HepG2 (cell line): Measurements from ENCODE around the gene HEXD. TPM values are rescaled to one million over a fixed set of nuclear protein-coding genes. Genes with fewer than 3 reads are reported as not detected.

ENCODE experiments used
- FOXM1 ChIP-seq: sonication (generic); formaldehyde crosslinking; IDR thresholded peaks from 2 replicates; pipeline ENCODE4 v1.5.0; 2020; ENCODE audit warnings: missing genetic modification reagents
- GATAD1 ChIP-seq: IDR thresholded peaks from 2 replicates; pipeline ENCODE4 v1.6.1; 2016; ENCODE audit warnings: missing genetic modification reagents, missing compliant biosample characterization
- GMEB1 ChIP-seq: sonication (generic); formaldehyde crosslinking; IDR thresholded peaks from 2 replicates; pipeline ENCODE4 v1.5.1; 2020; ENCODE audit warnings: missing genetic modification reagents, mild to moderate bottlenecking, borderline replicate concordance
- MED1 ChIP-seq: sonication (generic); formaldehyde crosslinking; IDR thresholded peaks from 2 replicates; pipeline ENCODE4 v1.4.0; 2020; ENCODE audit warnings: missing genetic modification reagents
- PREB ChIP-seq: sonication (generic); formaldehyde crosslinking; IDR thresholded peaks from 2 replicates; pipeline ENCODE4 v1.4.0; 2020; ENCODE audit warnings: missing genetic modification reagents
- WIZ ChIP-seq: sonication (generic); formaldehyde crosslinking; IDR thresholded peaks from 2 replicates; pipeline ENCODE4 v1.5.1; 2020; ENCODE audit warnings: mild to moderate bottlenecking, missing genetic modification reagents
- ZBTB43 ChIP-seq: sonication (generic); formaldehyde crosslinking; conservative IDR thresholded peaks from 2 replicates; pipeline ENCODE4 v1.4.0; 2020; ENCODE audit warnings: missing genetic modification reagents
- ZFP90 ChIP-seq: sonication (generic); formaldehyde crosslinking; IDR thresholded peaks from 2 replicates; pipeline ENCODE4 v1.8.0; 2022; ENCODE audit warnings: missing genetic modification reagents, mild to moderate bottlenecking, inconsistent platforms, borderline replicate concordance
- ZNF143 ChIP-seq: sonication (generic); formaldehyde crosslinking; IDR thresholded peaks from 2 replicates; pipeline ENCODE4 v1.4.0; 2020; ENCODE audit warnings: missing genetic modification reagents
- ZNF547 ChIP-seq: sonication (generic); formaldehyde crosslinking; IDR thresholded peaks from 2 replicates; pipeline ENCODE4 v1.5.1; 2020; ENCODE audit warnings: mild to moderate bottlenecking, missing genetic modification reagents
- ZNF563 ChIP-seq: sonication (generic); formaldehyde crosslinking; IDR thresholded peaks from 2 replicates; pipeline ENCODE4 v1.8.0; 2022; ENCODE audit warnings: mild to moderate bottlenecking, moderate library complexity, missing genetic modification reagents
- ZNF607 ChIP-seq: sonication (generic); formaldehyde crosslinking; IDR thresholded peaks from 2 replicates; pipeline ENCODE4 v1.5.1; 2020; ENCODE audit warnings: missing genetic modification reagents, mild to moderate bottlenecking, borderline replicate concordance
- ZNF883 ChIP-seq: sonication (generic); formaldehyde crosslinking; IDR thresholded peaks from 2 replicates; pipeline ENCODE4 v1.5.1; 2020; ENCODE audit warnings: mild to moderate bottlenecking, missing genetic modification reagents; ENCODE audit errors: not compliant biosample characterization
- polyA plus RNA-seq, 8 experiments: library from polyadenylated mRNA; depleted of rRNA in 3 of 8; stranded (reverse) in 7 of 8; unstranded in 1 of 8; fragments of >200 nt; fragmentation: Illumina TruSeq in 4 of 8; extraction: Trizol in 4 of 8; gene quantifications; 2 replicates each; pipeline versions ENCODE4 v1.2.1 to v1.2.3, GENCODE V29; 2011 to 2016; ENCODE audit warnings: low read depth in 4 of 8, missing spikeins in 1 of 8, mixed read lengths in 1 of 8; ENCODE audit not compliant: insufficient read depth in 1 of 8
- total RNA-seq, 5 experiments: library from RNA; depleted of rRNA; stranded (reverse); fragments of >200 nt; fragmentation: Illumina TruSeq; extraction: Trizol; gene quantifications; 2 replicates each; pipeline ENCODE4 v1.2.3, GENCODE V29; 2016; ENCODE audit warnings: low read depth in 1 of 5
- TF ChIP-seq, protein P1 (sequence below): sonication (generic); formaldehyde crosslinking; IDR thresholded peaks from 2 replicates; pipeline ENCODE4 v1.4.0; 2020; ENCODE audit warnings: missing genetic modification reagents, borderline replicate concordance
- TF ChIP-seq, protein P2 (sequence below): IDR thresholded peaks from 2 replicates; pipeline ENCODE4 v1.6.1; 2016

Gene HEXD
- total and polyA plus RNA-seq, 2 of the 13 experiments (the other 11 are each of a cell fraction or from before 2014, with no cell fraction given) = 22.3 to 41.8 TPM

DNA sequence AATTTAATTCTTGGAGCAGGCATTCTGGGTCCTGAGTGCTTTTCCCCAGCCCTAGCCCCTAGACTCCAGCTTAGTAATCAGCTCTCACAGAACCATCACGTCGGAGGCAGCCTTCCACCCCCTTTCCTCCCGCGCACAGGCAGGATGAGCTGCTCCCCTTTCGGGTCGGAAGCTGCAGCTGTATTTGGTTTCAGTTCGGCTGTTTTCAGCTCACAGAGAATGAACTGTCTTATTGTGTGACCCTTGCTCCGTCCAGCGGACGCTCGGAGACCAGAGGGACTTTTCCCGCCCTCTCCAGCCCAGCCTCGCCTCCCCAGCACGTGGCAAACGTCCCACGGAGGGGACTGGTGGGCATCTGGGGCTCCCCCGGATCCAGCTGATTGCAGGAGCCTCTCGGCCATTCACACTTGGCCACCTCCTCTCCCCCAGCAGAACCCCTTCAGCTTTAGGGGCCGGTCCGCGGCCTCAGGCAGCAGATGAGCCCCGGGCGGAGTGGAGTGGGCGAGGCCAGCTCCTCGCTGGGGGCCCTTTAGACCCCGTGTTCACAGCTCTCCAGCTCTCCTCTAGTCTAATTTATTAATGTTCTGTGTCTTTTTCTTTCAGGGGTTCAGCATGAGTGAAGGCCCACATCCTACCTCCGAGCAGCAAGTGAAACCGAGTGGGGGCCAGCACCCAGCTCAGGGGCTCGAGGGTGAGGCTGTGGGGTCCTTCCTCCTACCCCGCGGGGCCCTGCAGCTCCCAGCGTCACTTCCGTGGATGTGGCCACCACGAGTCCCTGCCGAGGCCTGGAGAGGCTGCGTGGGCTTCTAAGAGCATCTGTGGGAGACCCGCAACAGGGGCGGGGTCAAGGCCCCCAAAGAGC lies 47.4 kb upstream of the HEXD start (continued):
- TF ChIP-seq GMEB1 (CRISPR knock-in tag) (peak; percentile 62; the same call in 1 of the 2 replicates), PREB (CRISPR knock-in tag) (no peak), FOXM1 (CRISPR knock-in tag) (peak; percentile 56; the same call in 1 of the 2 replicates), ZFP90 (CRISPR knock-in tag) (peak; percentile 95), WIZ (CRISPR knock-in tag) (no peak), ZNF143 (peak; percentile 56; the same call in 1 of the 2 replicates), ZNF883 (CRISPR knock-in tag) (peak; percentile 92), ZBTB43 (peak; percentile 92), ZNF547 (CRISPR knock-in tag) (peak; percentile 78), MED1 (peak; percentile 73), GATAD1 (CRISPR knock-in tag) (peak; percentile 56; the same call in 1 of the 2 replicates), ZNF563 (CRISPR knock-in tag) (peak; percentile 87), ZNF607 (peak; percentile 95)
- TF ChIP-seq, protein P1, sequence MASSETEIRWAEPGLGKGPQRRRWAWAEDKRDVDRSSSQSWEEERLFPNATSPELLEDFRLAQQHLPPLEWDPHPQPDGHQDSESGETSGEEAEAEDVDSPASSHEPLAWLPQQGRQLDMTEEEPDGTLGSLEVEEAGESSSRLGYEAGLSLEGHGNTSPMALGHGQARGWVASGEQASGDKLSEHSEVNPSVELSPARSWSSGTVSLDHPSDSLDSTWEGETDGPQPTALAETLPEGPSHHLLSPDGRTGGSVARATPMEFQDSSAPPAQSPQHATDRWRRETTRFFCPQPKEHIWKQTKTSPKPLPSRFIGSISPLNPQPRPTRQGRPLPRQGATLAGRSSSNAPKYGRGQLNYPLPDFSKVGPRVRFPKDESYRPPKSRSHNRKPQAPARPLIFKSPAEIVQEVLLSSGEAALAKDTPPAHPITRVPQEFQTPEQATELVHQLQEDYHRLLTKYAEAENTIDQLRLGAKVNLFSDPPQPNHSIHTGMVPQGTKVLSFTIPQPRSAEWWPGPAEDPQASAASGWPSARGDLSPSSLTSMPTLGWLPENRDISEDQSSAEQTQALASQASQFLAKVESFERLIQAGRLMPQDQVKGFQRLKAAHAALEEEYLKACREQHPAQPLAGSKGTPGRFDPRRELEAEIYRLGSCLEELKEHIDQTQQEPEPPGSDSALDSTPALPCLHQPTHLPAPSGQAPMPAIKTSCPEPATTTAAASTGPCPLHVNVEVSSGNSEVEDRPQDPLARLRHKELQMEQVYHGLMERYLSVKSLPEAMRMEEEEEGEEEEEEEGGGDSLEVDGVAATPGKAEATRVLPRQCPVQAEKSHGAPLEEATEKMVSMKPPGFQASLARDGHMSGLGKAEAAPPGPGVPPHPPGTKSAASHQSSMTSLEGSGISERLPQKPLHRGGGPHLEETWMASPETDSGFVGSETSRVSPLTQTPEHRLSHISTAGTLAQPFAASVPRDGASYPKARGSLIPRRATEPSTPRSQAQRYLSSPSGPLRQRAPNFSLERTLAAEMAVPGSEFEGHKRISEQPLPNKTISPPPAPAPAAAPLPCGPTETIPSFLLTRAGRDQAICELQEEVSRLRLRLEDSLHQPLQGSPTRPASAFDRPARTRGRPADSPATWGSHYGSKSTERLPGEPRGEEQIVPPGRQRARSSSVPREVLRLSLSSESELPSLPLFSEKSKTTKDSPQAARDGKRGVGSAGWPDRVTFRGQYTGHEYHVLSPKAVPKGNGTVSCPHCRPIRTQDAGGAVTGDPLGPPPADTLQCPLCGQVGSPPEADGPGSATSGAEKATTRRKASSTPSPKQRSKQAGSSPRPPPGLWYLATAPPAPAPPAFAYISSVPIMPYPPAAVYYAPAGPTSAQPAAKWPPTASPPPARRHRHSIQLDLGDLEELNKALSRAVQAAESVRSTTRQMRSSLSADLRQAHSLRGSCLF (CRISPR knock-in tag) = peak; percentile 85; the same call in 1 of the 2 replicates
- TF ChIP-seq, protein P2, sequence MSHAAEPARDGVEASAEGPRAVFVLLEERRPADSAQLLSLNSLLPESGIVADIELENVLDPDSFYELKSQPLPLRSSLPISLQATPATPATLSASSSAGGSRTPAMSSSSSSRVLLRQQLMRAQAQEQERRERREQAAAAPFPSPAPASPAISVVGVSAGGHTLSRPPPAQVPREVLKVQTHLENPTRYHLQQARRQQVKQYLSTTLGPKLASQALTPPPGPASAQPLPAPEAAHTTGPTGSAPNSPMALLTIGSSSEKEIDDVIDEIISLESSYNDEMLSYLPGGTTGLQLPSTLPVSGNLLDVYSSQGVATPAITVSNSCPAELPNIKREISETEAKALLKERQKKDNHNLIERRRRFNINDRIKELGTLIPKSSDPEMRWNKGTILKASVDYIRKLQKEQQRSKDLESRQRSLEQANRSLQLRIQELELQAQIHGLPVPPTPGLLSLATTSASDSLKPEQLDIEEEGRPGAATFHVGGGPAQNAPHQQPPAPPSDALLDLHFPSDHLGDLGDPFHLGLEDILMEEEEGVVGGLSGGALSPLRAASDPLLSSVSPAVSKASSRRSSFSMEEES (CRISPR knock-in tag) = peak; percentile 78
